ENCODE results near the gene NAXE.
A peak's percentile ranks its signal among the peaks of the same experiment; 100 is the strongest.
"Not testable (repeated sequence)": the region's sequence is repeated elsewhere in the genome, so short reads cannot be mapped to it uniquely, and the experiment has no call there.

Gene NAXE

GRCh38 chr1:156612666-156613065 lies 21.1 kb downstream of the NAXE start:
- H3K4me3 ChIP-seq (ENCODE audit: low read depth, low read length): no peak overlapping the region
- DNase-seq (ENCODE audit: low read depth): no peak

GRCh38 chr1:156615946-156616345 lies 24.4 kb downstream of the NAXE start:
- no peak for DNase-seq (ENCODE audit: low read depth)
- no peak overlapping the region for H3K4me3 ChIP-seq (ENCODE audit: low read depth, low read length)

- no peak overlapping the region for H3K4me3 ChIP-seq (ENCODE audit: low read depth, low read length)
- DNase-seq (ENCODE audit: low read depth): peak; percentile 54
These were observed 24.9 kb downstream of the NAXE start for GRCh38 chr1:156616463-156616862.

- no peak within 1 kb of the TSS for H3K4me3 ChIP-seq (ENCODE audit: low read depth, low read length)
- DNase-seq (ENCODE audit: low read depth): no peak
These were observed 27.4 kb downstream of the NAXE start, which contains the start of gene HAPLN2 for GRCh38 chr1:156618853-156619581. TSS of gene HAPLN2 (plus strand) at chr1:156619415. CDS start at chr1:156623491, 4,076 bp downstream.

GRCh38 chr1:156619582-156619955 lies 28.0 kb downstream of the NAXE start:
- no peak overlapping the region for H3K4me3 ChIP-seq (ENCODE audit: low read depth, low read length)
- no peak for DNase-seq (ENCODE audit: low read depth)

- no peak for DNase-seq (ENCODE audit: low read depth)
- H3K4me3 ChIP-seq (ENCODE audit: low read depth, low read length): no peak overlapping the region
These were observed 31.2 kb downstream of the NAXE start for GRCh38 chr1:156622581-156623297.

- DNase-seq (ENCODE audit: low read depth): no peak
- H3K4me3 ChIP-seq (ENCODE audit: low read depth, low read length): peak overlapping the region; percentile 44
These were observed 32.6 kb downstream of the NAXE start for GRCh38 chr1:156623946-156624813.

GRCh38 chr1:156624814-156625435 lies 33.3 kb downstream of the NAXE start:
- H3K4me3 ChIP-seq (ENCODE audit: low read depth, low read length): peak overlapping the region; percentile 44
- no peak for DNase-seq (ENCODE audit: low read depth)

GRCh38 chr1:156625436-156626078 lies 34.0 kb downstream of the NAXE start:
- H3K4me3 ChIP-seq (ENCODE audit: low read depth, low read length): no peak overlapping the region
- DNase-seq (ENCODE audit: low read depth): no peak

- H3K4me3 ChIP-seq (ENCODE audit: low read depth, low read length): no peak overlapping the region
- DNase-seq (ENCODE audit: low read depth): no peak
These were observed 34.5 kb downstream of the NAXE start for GRCh38 chr1:156626079-156626438.

GRCh38 chr1:156627313-156627880 lies 35.8 kb downstream of the NAXE start:
- DNase-seq (ENCODE audit: low read depth): no peak

GRCh38 chr1:156629823-156630449 lies 38.4 kb downstream of the NAXE start:
- no peak for DNase-seq (ENCODE audit: low read depth)
- H3K4me3 ChIP-seq (ENCODE audit: low read depth, low read length): no peak overlapping the region

More at GRCh38 chr1:156627313-156627880, 35.8 kb downstream of the NAXE start:
- no peak overlapping the region for H3K4me3 ChIP-seq (ENCODE audit: low read depth, low read length)

- not testable (repeated sequence) for H3K4me3 ChIP-seq (ENCODE audit: low read depth, low read length); DNase-seq (ENCODE audit: low read depth)
These were observed 39.6 kb downstream of the NAXE start for GRCh38 chr1:156631152-156631551.

GRCh38 chr1:156632355-156632754 lies 40.8 kb downstream of the NAXE start:
- no peak for DNase-seq (ENCODE audit: low read depth)
- H3K4me3 ChIP-seq (ENCODE audit: low read depth, low read length): no peak overlapping the region

GRCh38 chr1:156638189-156638985 lies 46.8 kb downstream of the NAXE start:
- H3K4me3 ChIP-seq (ENCODE audit: low read depth, low read length): no peak overlapping the region
- DNase-seq (ENCODE audit: low read depth): no peak

GRCh38 chr1:156639601-156640101 lies 48.1 kb downstream of the NAXE start:
- DNase-seq (ENCODE audit: low read depth): no peak
- no peak overlapping the region for H3K4me3 ChIP-seq (ENCODE audit: low read depth, low read length)

Measured in skeletal muscle cell (primary cell).